ENCODE measurements around the gene IFT81. TPM values are rescaled to one million over a fixed set of nuclear protein-coding genes. Genes with fewer than 3 reads are reported as not detected.
"Not testable (repeated sequence)": the region's sequence is repeated elsewhere in the genome, so short reads cannot be mapped to it uniquely, and the experiment has no call there.

IFT81 gene
- 18.4 TPM for polyA plus RNA-seq (2013, experiment 1 of 2; ENCODE audit: insufficient read length)
- polyA plus RNA-seq (2013, experiment 2 of 2; ENCODE audit: insufficient read length): 19.0 TPM

GRCh38 chr12:110124269-110124995, at the start of gene IFT81:
TSS of gene IFT81 (plus strand) at chr12:110124357. CDS start at chr12:110127381, 3,024 bp downstream.
- peak; percentile 95 for DNase-seq

- DNase-seq: no peak
Measured at GRCh38 chr12:110075880-110076279, 48.3 kb upstream of the IFT81 start.

- DNase-seq: no peak
Measured at GRCh38 chr12:110077800-110078199, 46.4 kb upstream of the IFT81 start.

- DNase-seq: no peak
Measured at GRCh38 chr12:110079477-110080400, 44.4 kb upstream of the IFT81 start.

GRCh38 chr12:110080410-110080809, 43.7 kb upstream of the IFT81 start:
- no peak for DNase-seq

GRCh38 chr12:110084314-110085015, 39.7 kb upstream of the IFT81 start:
- no peak for DNase-seq

- DNase-seq: not testable (repeated sequence)
Measured at GRCh38 chr12:110088216-110088615, 35.9 kb upstream of the IFT81 start.

GRCh38 chr12:110088936-110089335, 35.2 kb upstream of the IFT81 start:
- no peak for DNase-seq

GRCh38 chr12:110090266-110091135, 33.7 kb upstream of the IFT81 start:
- no peak for DNase-seq

- DNase-seq: no peak
Measured at GRCh38 chr12:110091136-110091711, 32.9 kb upstream of the IFT81 start.

GRCh38 chr12:110093631-110094311, 30.4 kb upstream of the IFT81 start:
- DNase-seq: no peak

- DNase-seq: peak; percentile 75
Measured at GRCh38 chr12:110100315-110100970, 23.7 kb upstream of the IFT81 start.

GRCh38 chr12:110102255-110102654, 21.9 kb upstream of the IFT81 start:
- DNase-seq: peak; percentile 71

- peak; percentile 48 for DNase-seq
Measured at GRCh38 chr12:110104188-110105094, 19.7 kb upstream of the IFT81 start.

- DNase-seq: no peak
Measured at GRCh38 chr12:110105159-110105558, 19.0 kb upstream of the IFT81 start.

GRCh38 chr12:110105986-110106385, 18.2 kb upstream of the IFT81 start:
- peak; percentile 58 for DNase-seq

- DNase-seq: peak; percentile 97
Measured at GRCh38 chr12:110107369-110108281, 16.5 kb upstream of the IFT81 start.

Data from fibroblast of skin of abdomen (primary cell).